Ectodermal cell (in vitro differentiated cells): ENCODE data around the gene SSC4D.

Experiments used
- H3K27ac ChIP-seq: 2 replicates; pipeline ENCODE4 v1.7.0; 2013; ENCODE audit warnings: mild to moderate bottlenecking, low read depth, low read length; ENCODE audit not compliant: insufficient read depth, poor library complexity, severe bottlenecking
- H3K27me3 ChIP-seq: 2 replicates; pipeline ENCODE4 v1.7.0; 2013; ENCODE audit warnings: mild to moderate bottlenecking, low read length; ENCODE audit not compliant: insufficient read depth, control insufficient read depth, poor library complexity, severe bottlenecking
- H3K36me3 ChIP-seq: one replicate; pipeline ENCODE4 v1.7.0; 2013; ENCODE audit warnings: low read length; ENCODE audit not compliant: control insufficient read depth, insufficient read depth
- H3K4me1 ChIP-seq: one replicate; pipeline ENCODE4 v1.7.0; 2013; ENCODE audit warnings: low read length; ENCODE audit not compliant: control insufficient read depth, insufficient read depth
- H3K4me3 ChIP-seq: 2 replicates; pipeline ENCODE4 v1.7.0; 2013; ENCODE audit warnings: low read depth, low read length, control low read depth; ENCODE audit not compliant: insufficient read depth
- H3K9me3 ChIP-seq: 2 replicates; pipeline ENCODE4 v1.7.0; 2013; ENCODE audit warnings: mild to moderate bottlenecking, low read length, moderate library complexity; ENCODE audit not compliant: control insufficient read depth
- WGBS, 2 experiments: methylation state at CpG; one replicate each; pipeline ENCODE4 v1.1.7; 2013; ENCODE audit warnings: missing lambda C conversion rate in 2 of 2; 5-methylcytosine and 5-hydroxymethylcytosine counted together

Gene SSC4D

DNA sequence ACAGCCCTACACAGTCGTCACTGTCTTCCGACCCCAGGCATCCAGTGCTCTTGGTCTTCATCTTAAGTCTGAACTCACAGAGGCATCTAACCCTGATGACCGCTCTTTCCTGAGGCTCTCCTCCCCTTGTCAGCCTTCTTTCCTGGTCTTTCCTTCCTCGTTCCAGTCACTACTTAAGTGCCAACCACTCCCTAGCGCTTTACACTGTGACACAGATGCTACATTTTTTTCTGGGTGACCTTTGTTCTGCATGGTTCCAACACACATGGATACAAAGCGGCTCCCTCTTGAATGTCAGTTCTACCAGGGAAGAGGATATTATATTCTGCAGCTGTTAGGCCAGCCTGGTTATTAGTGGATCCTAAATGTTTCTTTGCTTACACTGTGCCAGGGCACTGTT lies 63.4 kb downstream of the SSC4D start:
- Histone ChIP-seq H3K27ac (no peak overlapping the region), H3K4me3 (no peak overlapping the region), H3K4me1 (no peaks in the 10 kb centered on the region), H3K9me3 (no peaks in the 10 kb centered on the region), H3K27me3 (no peaks in the 10 kb centered on the region), H3K36me3 (peaks cover 61% of the 10 kb centered on the region)
- WGBS, 2 experiments = 95% methylated on average over 6 of the region's 6 CpGs

DNA sequence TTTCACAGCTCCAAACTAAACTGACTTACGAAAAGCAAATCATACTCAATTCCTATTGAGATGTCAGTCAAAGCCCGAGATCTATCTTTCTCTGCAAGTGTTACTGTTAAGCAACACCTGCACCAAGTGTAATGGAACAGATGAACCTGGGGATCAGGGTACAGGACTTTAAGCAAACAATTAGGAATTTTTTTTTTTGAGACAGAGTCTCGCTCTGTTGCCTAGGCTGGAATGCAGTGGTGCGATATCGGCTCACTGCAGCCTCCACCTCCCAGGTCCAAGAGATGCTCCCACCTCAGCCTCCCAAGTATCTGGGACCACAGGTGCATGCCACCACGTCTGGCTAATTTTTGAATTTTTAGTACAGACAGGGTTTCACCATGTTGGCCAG lies 65.6 kb downstream of the SSC4D start:
- H3K36me3 ChIP-seq = peaks cover 50% of the 10 kb centered on the region
- no peaks in the 10 kb centered on the region for H3K4me1 ChIP-seq

DNA sequence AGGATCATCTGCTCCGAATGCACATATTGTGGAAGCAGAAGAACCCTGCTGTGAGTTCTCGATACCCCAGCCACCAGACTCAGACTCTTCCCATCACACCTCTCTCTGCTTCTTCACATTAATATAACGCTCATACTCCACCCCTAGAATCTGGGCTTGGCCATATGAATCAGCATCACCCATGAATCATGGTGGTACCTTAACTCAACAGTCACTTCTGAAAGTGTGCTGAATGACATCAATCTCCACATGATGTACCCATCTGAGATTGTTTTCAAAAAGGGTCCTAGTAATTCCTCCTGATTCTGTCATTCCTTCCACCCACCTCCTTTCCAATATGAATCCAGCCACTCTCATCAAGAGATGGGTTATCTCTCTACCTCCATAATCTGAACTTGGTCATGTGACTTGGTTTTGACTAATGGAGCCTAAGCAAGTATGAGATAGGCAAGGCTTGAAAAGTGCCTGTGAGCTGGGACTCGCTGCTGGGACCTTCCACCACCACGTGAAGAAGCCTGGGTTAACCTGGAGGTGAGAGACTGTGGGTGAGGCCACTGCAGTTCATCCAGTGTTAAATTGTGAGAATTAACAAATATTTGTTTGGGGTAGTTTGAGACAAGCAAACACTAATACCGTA lies 66.1 kb downstream of the SSC4D start:
- WGBS, 2 experiments = 84 to 88% methylated on average over 6 of the region's 6 CpGs
- Histone ChIP-seq H3K9me3 (no peaks in the 10 kb centered on the region), H3K4me3 (no peak overlapping the region), H3K27ac (no peak overlapping the region), H3K36me3 (peaks cover 53% of the 10 kb centered on the region), H3K27me3 (no peaks in the 10 kb centered on the region), H3K4me1 (no peaks in the 10 kb centered on the region)

More for the DNA sequence above, 65.6 kb downstream of the SSC4D start:
- H3K27me3 ChIP-seq = no peaks in the 10 kb centered on the region
- WGBS, 2 experiments = 91 to 95% methylated on average over 6 of the region's 6 CpGs
- no peak overlapping the region for H3K27ac ChIP-seq
- H3K4me3 ChIP-seq = no peak overlapping the region
- H3K9me3 ChIP-seq = no peaks in the 10 kb centered on the region

DNA sequence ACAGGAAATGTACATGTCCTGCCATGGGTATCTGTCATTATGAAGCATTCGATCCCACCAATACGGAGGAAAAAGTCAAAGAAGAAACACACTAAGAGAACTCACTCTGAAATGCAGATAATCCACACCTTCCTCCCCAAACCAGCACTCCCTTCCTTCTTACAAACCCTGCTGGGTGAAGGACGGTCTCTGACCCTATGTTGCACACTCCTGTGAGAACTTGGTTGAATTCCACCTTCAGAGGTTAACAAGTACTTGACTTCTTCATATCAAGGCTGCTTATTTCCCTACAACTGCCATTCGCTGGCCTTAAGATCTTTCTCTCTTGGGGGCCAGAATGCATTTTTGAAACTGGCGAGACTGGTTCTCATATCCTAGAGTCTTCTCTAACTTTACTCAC lies 67.3 kb downstream of the SSC4D start:
- Histone ChIP-seq H3K4me3 (no peak overlapping the region), H3K27ac (no peak overlapping the region), H3K36me3 (peaks cover 47% of the 10 kb centered on the region), H3K9me3 (no peaks in the 10 kb centered on the region), H3K27me3 (no peaks in the 10 kb centered on the region), H3K4me1 (no peaks in the 10 kb centered on the region)
- 92 to 97% methylated on average over 5 of the region's 5 CpGs for WGBS, 2 experiments

DNA sequence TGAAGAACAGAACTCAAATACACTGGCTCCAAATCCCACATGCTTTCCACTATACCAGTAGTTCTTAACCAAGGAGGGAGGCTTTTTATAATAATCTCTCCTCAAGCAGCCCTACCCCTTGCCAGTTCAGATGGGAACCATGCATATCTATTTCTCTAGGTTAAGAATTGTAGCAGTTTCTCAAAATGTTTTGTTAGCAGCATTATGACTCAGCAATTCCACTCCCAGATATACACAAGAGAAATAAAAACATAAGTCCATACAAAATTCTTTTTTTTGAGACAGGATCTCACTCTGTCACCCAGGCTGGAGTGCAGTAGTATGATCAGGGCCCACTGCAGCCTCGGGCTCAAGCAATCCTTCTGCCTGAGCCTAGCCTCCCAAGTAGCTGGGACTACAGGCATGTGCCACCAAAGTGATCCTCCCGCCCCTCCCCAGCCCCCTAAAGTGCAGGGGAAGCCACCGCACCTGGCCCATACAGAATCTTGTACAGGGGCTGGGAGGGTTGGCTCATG lies 68.8 kb downstream of the SSC4D start:
- H3K27ac ChIP-seq = no peak overlapping the region
- H3K27me3 ChIP-seq = no peaks in the 10 kb centered on the region
- no peaks in the 10 kb centered on the region for H3K9me3 ChIP-seq
- 76 to 80% methylated on average over 3 of the region's 3 CpGs for WGBS, 2 experiments
- H3K36me3 ChIP-seq = peaks cover 34% of the 10 kb centered on the region
- no peak overlapping the region for H3K4me3 ChIP-seq
- H3K4me1 ChIP-seq = no peaks in the 10 kb centered on the region
